NCI-H345 (cell line): ENCODE results near the gene GTPBP10.

Experiments used
- DNase-seq: peaks from one replicate; lab custom pipeline; 2025; lab: John Stamatoyannopoulos, UW

Gene GTPBP10

GRCh38 chr7:90351987-90352386 is 5.5 kb downstream of the GTPBP10 start:
- DNase-seq, result no peak

- DNase-seq, result no peak
These were observed 36.9 kb downstream of the GTPBP10 start for GRCh38 chr7:90383422-90383821.

GRCh38 chr7:90383861-90384260 is 37.3 kb downstream of the GTPBP10 start:
- no peak for DNase-seq

GRCh38 chr7:90384433-90384832 is 37.9 kb downstream of the GTPBP10 start:
- no peak for DNase-seq

GRCh38 chr7:90387470-90388240 is 41.1 kb downstream of the GTPBP10 start:
- DNase-seq, result no peak

- DNase-seq, result no peak
These were observed 44.4 kb downstream of the GTPBP10 start for GRCh38 chr7:90390926-90391325.

GRCh38 chr7:90391488-90391887 is 45.0 kb downstream of the GTPBP10 start:
- no peak for DNase-seq

- DNase-seq, result no peak
These were observed 49.9 kb downstream of the GTPBP10 start for GRCh38 chr7:90396420-90396819.

GRCh38 chr7:90401989-90402388 is 55.5 kb downstream of the GTPBP10 start:
- DNase-seq, result peak; percentile 16

GRCh38 chr7:90402785-90403173 is 56.3 kb downstream of the GTPBP10 start:
- no peak for DNase-seq

GRCh38 chr7:90403174-90404113 is 56.9 kb downstream of the GTPBP10 start, which contains the start of gene CLDN12:
Gene CLDN12 (plus strand): TSS chr7:90403461. CDS start chr7:90412677, 9,216 bp downstream.
- DNase-seq, result peak; percentile 94

GRCh38 chr7:90404777-90405176 is 58.3 kb downstream of the GTPBP10 start:
- no peak for DNase-seq

- DNase-seq, result no peak
These were observed 60.9 kb downstream of the GTPBP10 start for GRCh38 chr7:90407484-90407821.

GRCh38 chr7:90408142-90408541 is 61.6 kb downstream of the GTPBP10 start:
- no peak for DNase-seq

- no peak for DNase-seq
These were observed 63.2 kb downstream of the GTPBP10 start for GRCh38 chr7:90409667-90410066.

- no peak for DNase-seq
These were observed 65.0 kb downstream of the GTPBP10 start for GRCh38 chr7:90411510-90411909.

GRCh38 chr7:90412458-90413184 is 66.1 kb downstream of the GTPBP10 start:
- DNase-seq, result no peak

- no peak for DNase-seq
These were observed 66.6 kb downstream of the GTPBP10 start for GRCh38 chr7:90413185-90413528.

GRCh38 chr7:90421651-90422050 is 75.1 kb downstream of the GTPBP10 start:
- DNase-seq, result no peak

GRCh38 chr7:90424720-90425119 is 78.2 kb downstream of the GTPBP10 start:
- DNase-seq, result no peak

GRCh38 chr7:90425376-90425775 is 78.9 kb downstream of the GTPBP10 start:
- no peak for DNase-seq
